Myocyte (in vitro differentiated cells): ENCODE measurements around the gene GSTA2. TPM values are rescaled to one million over a fixed set of nuclear protein-coding genes. Genes with fewer than 3 reads are reported as not detected.
"Not testable (repeated sequence)": the region's sequence is repeated elsewhere in the genome, so short reads cannot be mapped to it uniquely, and the experiment has no call there.

Experiments
- DNase-seq: peaks from one replicate; pipeline ENCODE4 v3.0.0-alpha.2; 2012; ENCODE audit warnings: low read depth
- total RNA-seq: library from RNA; depleted of rRNA; stranded (reverse); fragments of >200 nt; gene quantifications from 2 replicates; pipeline ENCODE4 v1.2.3, GENCODE V29; 2014

The GSTA2 gene
- total RNA-seq, 1 donor from 2014 or later: not detected

DNA sequence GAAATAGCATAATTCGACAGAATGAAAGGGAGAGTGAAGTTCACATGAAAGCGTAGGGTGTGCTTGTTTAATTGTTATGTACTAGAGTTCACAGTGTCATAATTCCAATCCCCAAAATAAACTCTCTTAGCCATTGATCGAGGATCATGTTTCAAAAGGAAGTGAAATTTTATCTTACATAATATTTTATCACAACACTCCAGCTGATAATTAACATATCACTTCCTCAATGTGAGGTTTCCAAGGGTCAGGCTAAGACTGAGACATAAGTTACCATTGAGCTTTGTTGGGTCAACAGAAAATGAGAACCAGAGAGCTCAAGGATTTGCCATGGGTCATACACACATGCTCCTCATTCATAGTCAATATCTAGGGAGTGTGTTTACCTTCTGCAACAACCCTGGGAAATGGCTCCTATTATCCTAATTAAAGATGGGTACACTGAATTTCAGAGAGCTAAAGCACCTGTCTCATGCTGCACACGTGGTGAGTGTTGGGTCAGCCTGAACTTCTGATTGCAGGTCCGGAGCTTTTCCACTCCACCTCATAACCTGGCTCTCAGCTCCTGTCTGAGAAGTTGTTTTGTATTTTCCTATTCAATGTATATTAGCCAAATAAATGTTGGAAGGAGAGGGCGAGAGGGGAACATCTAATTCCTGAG, 3.0 kb downstream of the GSTA2 start:
- DNase-seq: no peak

DNA sequence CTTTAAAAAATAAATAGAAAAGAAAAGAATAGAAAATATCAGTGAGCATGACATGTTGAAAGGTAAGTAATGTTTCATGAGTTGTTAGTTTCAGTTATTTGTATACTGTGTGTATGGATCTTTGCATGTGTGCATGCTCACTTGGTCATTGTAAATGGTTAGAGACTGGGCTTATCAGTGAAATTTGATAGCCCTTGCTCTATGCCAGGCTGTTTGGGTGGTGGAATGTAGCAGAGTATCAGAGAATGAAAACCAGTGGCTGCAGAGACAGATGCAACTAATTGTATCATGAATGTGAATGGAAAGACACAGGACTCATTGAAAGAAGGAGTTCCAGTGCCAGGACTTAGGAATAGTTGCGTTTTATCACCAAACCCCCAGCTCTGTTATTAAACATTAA, 4.2 kb downstream of the GSTA2 start:
- no peak for DNase-seq

DNA sequence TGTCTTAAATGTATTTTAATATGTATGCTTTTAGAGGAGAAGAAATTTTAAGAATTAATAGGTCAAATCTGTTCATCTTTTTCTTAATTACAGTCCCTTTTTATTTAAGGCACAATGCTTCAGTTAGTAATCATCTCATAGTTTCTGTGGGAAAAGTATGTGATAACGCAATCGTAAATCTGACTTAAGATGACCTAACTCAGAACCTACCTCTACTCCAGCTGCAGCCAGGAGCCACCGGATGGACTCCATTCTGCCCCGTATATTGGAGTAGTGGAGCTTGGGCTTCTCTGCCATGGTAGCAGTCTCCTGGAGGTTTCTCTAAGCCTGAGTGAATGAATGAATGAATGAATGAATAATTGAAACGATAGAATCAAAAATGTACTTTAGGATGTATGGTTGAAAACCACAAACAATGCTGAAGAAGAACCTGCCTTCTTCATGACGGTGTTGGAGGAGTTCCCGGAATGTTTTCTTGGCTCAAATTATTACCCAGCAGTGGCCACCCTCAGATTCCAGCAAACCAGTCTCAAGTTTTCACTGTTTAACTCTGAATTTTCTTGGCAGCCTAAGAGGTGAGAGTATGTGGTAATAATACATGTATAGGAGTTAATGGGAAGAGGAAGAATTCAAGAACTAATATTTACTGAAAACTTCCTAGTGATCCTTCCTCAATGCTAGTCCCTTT, 5.5 kb downstream of the GSTA2 start:
- DNase-seq: not testable (repeated sequence)

DNA sequence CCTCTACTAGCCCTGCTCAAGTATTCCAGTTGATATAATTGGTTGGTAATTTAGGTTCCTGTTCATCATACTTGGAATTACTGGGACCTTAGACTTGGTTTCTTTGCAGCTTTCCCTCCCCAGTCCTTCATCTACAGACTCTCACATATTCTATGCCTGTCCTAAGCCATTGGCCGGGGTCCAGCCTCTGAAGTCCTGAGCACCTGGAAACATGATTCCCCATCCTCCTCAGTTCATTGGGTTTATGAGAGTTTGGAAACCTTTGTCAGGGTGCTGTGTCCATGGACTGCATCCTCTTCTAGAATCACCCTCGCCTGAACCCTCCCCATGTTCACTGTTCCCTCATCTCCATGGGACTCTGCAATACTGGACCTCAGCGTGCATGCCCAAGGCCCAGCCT, 8.8 kb downstream of the GSTA2 start:
- no peak for DNase-seq

DNA sequence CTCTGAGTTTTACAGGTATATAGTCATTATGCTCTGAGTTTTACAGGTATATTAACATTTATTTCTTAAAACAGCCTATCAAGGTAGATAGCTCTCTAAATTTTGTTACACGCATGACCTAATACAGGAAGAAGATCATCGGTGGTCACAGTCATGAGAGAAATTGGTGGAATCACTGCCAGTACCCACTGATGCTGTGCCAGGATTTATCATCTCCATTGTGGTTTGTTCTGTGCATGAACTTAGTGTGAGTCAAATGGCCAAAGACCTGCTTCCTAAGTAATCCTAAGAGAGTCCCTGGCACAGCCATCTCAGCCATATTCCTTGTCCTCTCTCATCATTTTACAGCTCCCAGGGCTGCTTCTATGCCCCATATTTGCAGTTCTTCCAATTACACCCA, 10.1 kb downstream of the GSTA2 start:
- not testable (repeated sequence) for DNase-seq

DNA sequence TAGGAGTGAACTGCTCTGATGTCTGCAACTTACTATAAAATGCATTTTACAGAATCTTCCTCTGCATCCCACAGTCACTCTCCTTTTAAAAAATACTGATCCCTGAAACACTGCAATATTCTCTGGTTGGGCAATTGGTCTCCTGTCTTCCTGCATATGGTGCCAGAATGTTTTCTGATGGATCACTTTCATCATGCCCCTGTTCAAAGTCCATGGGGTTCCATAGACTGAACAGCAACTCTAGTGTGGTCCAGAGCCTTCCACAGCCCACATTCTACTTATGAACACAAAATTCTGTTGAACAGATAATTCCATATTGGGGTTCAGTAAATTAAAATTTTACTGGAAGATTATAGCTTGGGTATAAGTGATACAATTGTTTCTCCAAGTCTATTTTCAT, 11.0 kb downstream of the GSTA2 start:
- no peak for DNase-seq

DNA sequence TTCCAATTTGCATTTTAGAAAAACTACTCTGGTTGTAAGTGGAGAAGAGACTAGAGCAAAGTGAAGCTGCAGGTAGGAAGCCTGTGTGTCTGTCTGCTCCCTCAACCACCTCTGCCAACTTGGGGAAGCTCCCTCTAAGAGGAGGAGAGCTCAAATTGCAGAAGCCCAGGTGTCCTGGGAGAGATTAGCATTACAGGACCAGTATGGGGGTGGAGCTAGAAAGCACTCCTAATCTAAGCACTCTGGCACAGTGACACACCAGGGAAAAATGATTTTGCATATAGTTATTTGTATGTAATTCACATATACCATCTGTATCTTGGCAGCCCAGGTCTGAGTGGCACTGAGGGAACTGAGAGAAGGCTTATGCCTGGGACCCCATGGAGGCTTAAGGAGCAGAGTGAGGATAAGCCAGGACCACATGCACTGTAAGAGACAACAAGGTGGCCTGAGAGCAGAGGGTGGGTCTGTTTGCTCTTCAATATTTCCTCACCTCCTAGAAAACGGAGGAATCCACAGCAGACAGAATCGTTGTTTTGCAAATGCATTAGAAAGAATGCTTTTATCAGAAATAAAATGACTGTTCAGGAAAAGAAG, 13.6 kb downstream of the GSTA2 start:
- DNase-seq: no peak

DNA sequence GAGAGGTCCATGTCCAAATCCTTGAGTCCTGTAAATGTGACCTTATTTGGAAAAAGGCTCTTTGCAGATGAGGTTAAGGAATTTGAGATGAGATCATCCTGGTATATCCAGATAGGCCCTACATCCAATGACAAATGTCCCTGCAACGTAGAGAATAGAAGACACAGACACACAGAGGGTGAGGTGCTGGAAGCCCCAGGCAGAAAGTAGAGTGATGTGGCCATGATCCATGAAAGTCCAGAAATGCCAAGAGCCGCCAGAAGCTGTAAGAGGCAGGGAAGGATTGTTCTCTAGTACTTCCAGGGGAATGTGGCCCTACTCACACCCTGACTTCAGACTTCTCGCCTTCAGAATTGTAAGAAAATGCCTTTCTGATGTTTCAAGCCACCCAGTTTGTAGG, 16.0 kb downstream of the GSTA2 start:
- DNase-seq: not testable (repeated sequence)

DNA sequence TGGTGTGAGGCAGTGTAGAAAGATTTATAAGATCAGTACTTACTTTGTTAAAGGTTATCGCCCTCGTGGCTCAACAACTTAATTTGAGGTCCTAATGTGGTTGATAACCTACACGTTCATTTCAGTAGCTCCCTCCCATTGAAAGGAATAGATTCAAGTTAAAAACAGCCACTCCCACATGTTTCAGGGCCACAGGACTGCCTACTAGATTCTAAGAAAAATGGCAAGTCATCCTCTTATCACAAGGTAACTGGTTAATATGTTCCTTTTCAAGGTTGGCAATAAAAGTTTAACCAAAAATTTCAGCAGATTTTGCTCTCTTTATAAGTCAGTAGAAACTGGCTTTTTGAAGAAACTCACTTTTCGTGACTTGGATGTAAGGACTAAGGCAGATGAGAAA, 17.1 kb downstream of the GSTA2 start:
- no peak for DNase-seq

DNA sequence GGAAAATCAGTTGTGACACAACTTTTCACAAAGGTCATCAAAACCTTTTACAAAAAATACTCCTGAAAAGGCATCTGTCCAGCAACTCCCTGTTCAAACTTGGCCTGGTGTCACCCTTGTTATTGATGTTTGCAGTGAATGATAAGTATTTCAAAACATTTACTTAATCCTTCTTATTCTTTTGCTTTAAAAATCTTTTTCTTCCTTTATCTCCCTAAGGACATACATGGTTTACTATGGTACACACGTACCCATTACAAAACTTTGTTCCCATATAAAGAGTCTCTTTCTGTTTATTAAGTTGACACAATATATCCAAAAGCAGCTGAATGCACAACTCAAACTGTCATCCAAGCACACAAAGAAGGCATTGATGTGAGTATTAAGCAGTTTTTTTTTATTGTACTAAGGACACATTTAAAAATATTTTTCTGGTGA, 17.5 kb downstream of the GSTA2 start:
- no peak for DNase-seq

DNA sequence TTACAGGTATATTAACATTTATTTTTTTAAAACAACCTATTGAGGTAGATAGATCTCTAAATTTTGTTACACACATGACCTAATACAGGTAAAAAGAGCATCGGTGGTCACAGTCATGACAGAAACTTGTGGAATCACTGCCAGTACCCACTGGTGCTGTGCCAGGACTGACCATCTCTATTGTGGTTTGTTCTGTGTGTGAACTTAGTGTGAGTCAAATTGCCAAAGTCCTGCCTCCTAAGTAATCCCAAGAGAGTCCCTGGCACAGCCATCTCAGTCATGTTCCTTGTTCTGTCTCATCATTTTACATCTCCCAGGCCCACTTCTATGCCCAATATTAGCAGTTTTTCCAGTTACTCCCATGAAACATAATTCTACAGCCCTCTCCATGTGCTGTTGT, 21.4 kb downstream of the GSTA2 start:
- DNase-seq: peak; percentile 62

DNA sequence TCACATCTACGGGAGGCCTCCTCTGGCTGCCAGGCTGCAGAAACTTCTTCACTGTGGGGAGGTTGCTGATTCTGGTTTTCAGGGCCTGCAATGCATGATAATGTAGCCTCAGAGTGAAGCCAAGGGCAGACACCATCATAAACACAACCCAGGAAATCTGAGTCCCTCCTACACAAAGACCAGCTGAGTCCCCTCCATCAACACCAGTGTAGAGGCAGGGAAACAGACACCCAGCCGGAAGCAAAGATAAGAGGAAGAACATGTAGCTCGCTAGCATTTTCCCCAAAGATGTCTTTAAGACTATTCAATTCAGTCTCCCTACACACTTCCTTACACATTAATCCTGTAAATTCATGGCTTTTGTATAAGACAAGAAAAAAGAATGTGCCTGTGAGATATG, 23.6 kb downstream of the GSTA2 start:
- no peak for DNase-seq

DNA sequence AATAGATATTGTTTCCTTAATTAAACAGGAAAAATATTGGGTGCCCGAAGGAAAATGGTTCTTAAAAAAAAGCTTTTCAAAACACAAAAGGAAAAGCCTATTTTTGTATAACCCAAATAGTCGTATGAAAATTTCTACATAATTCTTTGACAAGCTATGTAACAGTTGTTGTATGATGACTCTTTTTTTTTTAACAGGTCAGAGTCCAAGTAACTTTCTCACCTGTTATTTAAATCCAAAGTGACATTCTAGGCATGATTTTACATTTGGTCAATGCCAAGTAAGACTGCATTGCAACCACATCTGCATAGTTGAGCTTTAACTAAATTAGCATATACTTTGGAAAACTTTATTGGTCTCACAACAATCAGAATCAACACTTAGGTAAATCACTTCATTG, 24.1 kb downstream of the GSTA2 start:
- DNase-seq: no peak

DNA sequence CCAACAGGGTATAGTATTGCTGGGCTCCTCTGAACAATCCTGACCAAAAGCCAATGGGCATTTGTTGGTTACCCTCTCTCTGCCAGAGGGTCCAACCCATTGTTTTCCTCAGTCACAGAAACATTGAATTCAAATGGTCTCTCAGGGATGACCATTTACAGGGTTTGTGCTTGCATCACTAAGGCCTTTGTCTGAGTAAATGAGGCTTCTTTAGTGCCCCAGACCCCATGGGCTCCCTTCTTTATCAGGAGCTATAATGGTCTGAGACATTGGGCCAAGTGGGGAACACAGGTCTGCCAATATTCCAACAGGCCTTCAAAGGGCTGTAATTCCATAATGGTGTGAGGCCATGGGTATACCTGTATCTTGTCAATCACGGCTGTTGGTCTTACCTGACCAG, 27.1 kb downstream of the GSTA2 start:
- DNase-seq: no peak

DNA sequence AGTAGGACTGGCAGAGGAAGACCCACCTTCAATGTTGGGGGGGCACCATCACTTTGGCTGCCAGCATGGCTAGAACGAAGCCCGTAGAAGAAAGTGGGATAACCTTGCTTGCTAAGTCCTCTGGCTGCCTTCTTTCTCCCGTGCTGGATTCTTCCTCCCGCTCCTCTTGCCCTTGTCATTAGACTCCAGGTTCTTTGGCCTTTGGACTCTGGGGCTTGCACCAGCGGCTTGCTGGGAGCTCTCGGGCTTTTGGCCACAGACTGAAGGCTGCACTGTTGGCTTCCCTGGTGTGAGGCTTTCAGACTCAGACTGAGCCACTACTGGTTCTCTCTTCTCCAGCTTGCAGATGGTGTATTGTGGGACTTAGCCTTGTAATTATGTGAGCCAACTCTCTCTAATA, 28.2 kb downstream of the GSTA2 start:
- DNase-seq: no peak

DNA sequence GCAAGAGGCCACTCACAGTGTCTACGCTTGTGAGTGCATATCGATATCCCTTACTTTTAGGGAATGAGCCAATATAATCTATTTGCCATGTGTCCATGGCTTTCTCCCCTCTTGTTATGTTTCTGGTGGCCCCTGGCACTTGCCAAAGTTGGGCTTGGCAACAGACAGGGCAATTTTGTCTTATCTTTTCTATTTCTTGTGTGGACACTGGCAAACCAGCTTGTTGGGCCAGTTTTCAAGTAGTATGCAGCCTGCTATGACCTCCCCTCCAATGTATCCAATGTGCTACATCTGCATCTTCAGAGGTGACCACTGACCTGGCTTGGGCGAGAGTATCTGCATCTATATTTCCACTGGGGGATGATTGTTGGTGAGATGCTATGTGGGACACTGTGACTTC, 29.2 kb downstream of the GSTA2 start:
- no peak for DNase-seq

DNA sequence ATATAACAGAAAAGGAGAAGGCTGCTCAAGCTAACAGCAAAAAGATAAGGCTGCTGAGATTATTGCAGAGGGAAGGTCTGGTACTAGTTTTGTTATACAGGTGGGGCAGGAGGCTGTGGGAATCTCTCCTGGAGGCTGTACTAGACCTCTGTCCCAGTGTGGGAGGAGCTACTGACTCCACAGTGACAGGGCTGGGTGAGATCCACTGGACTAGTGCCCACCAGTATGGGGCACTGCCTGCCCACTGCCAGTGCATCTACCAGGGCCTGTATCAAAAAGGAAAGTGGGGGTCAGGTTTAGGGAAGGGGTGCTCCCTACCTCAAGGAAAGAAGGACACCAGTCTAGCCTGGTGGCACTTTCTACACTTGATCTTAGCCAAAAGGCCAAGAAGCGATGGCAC, 30.1 kb downstream of the GSTA2 start:
- no peak for DNase-seq

DNA sequence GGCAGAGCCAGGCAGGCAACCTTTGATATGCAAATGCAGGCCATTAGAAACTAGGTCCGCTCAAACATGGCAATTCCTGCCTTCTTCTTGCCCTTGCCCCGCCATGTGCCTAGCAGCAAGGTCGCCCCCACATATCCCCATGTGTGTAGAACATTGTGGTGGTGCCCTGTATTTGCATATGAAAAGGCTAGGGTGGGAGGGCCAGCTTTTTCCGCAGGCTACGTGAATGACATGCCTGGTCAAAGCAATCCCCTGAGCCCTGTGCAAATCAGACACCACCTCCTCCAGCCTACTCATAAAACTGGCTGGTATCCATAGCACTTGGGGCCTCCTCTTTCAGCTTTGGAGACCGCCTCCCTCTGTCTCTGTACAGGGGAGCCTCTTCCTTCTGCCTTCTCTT, 31.6 kb downstream of the GSTA2 start:
- no peak for DNase-seq

DNA sequence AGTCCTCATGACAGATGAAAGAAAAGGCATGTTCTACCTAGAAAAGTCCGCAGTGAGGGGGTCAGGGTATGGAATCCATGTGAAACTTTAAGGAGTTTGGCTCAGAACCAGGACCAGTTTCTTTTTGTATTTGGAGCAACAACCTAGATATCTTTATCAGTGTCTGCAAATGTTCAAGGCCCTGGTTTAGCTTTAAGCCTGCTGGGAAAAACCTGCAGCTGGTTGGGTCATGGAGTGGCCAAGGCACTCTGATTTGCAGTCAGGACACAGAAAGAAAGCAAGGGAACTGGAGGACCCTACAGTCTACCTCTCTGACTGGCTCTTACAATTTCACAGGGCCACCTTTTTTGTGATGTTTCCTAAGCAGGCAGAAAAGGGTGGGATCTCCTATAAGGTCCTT, 33.7 kb downstream of the GSTA2 start:
- no peak for DNase-seq

DNA sequence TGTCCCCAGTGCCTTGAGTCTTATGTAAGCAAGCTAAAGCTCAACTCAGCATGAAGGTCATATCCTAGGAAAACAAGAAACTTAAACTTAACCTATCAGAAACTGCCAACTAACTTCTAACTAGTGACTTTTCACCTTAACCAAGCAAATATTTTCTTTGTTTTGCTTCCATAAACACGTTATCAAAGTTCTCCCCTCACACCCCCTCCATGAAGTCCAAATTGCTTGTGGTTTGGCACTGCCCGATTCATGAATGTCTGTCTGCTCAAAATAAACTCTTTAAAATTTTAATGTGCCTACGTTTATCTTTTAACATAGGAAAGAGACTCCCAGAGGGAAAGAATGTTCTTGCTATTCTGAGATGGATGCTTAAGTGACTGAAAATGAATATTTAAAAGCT, 34.9 kb downstream of the GSTA2 start:
- DNase-seq: peak; percentile 11

DNA sequence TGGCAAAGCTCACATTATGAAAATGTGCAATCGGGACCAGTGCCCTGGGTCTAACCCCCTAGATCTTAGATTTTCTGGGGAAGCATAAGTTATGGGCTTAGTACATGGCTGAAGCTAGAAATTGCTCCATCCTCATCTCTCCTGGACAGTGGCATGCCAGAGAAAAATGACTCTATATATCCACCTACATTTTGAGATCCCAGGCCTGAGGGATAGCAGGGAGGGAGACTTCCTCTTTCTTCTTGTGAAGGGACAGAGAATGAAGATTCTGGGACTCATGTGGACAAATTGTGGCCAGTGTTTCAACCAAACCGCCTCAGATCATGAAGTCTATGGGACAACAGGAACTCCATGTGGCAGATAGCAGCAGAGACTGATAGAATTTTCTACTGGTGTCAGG, 35.4 kb downstream of the GSTA2 start:
- no peak for DNase-seq

DNA sequence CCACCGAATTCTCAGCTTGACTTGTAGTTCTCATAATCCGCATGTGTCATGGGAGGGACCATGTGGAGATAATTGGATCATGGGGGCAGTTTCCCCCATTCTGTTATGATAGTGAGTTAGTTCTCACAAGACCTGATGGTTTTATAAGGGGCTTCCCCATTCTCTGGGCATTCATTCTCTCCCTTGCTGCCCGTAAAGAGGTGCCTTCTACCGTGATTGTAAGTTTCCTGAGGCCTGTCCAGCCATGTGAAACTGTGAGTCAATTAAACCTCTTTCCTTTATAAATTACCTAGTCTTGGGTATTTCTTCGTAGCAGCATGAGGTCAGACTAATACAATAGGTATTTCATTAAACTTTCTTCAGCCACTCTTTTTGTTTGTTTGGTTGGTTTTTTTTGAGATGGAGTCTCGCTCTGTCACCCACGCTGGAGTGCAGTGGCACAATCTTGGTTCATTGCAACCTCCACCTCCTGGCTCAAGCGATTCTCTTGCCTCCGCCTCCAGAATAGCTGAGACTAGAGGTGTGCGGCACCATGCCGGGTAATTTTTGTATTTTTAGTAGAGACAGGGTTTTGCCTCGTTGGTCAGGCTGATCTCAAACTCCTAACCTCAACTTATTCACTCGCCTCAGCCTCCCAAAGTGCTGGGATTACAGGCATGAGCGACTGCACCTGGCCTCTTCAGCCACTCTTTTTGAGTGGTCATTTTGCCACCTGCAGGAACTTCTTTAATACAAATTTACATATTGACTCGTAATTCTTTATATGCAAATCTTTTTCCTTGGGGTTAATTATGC, 36.3 kb downstream of the GSTA2 start:
- no peak for DNase-seq
